ENCODE measurements around the gene SGSM2.

- TF ChIP-seq, protein P1, sequence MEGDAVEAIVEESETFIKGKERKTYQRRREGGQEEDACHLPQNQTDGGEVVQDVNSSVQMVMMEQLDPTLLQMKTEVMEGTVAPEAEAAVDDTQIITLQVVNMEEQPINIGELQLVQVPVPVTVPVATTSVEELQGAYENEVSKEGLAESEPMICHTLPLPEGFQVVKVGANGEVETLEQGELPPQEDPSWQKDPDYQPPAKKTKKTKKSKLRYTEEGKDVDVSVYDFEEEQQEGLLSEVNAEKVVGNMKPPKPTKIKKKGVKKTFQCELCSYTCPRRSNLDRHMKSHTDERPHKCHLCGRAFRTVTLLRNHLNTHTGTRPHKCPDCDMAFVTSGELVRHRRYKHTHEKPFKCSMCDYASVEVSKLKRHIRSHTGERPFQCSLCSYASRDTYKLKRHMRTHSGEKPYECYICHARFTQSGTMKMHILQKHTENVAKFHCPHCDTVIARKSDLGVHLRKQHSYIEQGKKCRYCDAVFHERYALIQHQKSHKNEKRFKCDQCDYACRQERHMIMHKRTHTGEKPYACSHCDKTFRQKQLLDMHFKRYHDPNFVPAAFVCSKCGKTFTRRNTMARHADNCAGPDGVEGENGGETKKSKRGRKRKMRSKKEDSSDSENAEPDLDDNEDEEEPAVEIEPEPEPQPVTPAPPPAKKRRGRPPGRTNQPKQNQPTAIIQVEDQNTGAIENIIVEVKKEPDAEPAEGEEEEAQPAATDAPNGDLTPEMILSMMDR (IDR thresholded peaks at IDR 0.05) = no peak
- TF ChIP-seq EP300 (IDR thresholded peaks at IDR 0.05) = no peak
- no peak for TF ChIP-seq POLR2A (IDR thresholded peaks at IDR 0.05)
- no peak for TF ChIP-seq POLR2AphosphoS5 (IDR thresholded peaks at IDR 0.05)
Measured at GRCh38 chr17:2387086-2388019, 50.1 kb downstream of the SGSM2 start.

Measured in stomach (tissue), 4 donors.